Esophagus squamous epithelium (tissue), 5 donors: ENCODE data around the gene HPSE2. TPM values are rescaled to one million over a fixed set of nuclear protein-coding genes. Genes with fewer than 3 reads are reported as not detected.

Experiments used
- DNase-seq: peaks from one replicate; lab custom pipeline; 2025; lab: John Stamatoyannopoulos, UW
- H3K27ac ChIP-seq, 4 donors: fragments of 200-600 bp; sonication (generic); one replicate each; pipeline ENCODE4 v1.5.1; 2016 to 2019; ENCODE audit warnings: mild to moderate bottlenecking in 1 of 4
- H3K27me3 ChIP-seq, 4 donors: fragments of 200-600 bp; sonication (generic); 1 replicate in 3 of 4; 2 replicates in 1 of 4; pipeline versions ENCODE4 v1.5.1 to v1.6.0; 2017 to 2021; ENCODE audit warnings: antibody characterized with exemption in 1 of 4
- H3K36me3 ChIP-seq, 3 donors: fragments of 200-600 bp; sonication (generic); one replicate each; pipeline ENCODE4 v1.5.1; 2016 to 2019
- H3K4me1 ChIP-seq, 3 donors: fragments of 200-600 bp; sonication (generic); one replicate each; pipeline ENCODE4 v1.5.1; 2017 to 2019
- H3K4me3 ChIP-seq, 4 donors: fragments of 200-600 bp; sonication (generic); 1 replicate in 3 of 4; 2 replicates in 1 of 4; pipeline ENCODE4 v1.5.1; 2016 to 2019; ENCODE audit warnings: mild to moderate bottlenecking in 2 of 4, moderate library complexity in 1 of 4
- H3K9me3 ChIP-seq, 3 donors: fragments of 200-600 bp; sonication (generic); one replicate each; pipeline ENCODE4 v1.5.1; 2016 to 2019
- CTCF ChIP-seq, 6 experiments: fragments of 450-650 bp in 4 of 6; fragments of 200-600 bp in 2 of 6; sonication (generic) in 2 of 6; IDR thresholded peaks; one replicate each; pipeline ENCODE4 v1.5.1; 2016 to 2019; ENCODE audit warnings: antibody characterized with exemption in 6 of 6, mild to moderate bottlenecking in 4 of 6, moderate library complexity in 4 of 6
- POLR2A ChIP-seq, 4 donors: fragments of 450-650 bp; IDR thresholded peaks; one replicate each; pipeline ENCODE4 v1.6.1; 2017; ENCODE audit warnings: antibody characterized with exemption in 4 of 4, mild to moderate bottlenecking in 4 of 4, moderate library complexity in 3 of 4
- WGBS, 2 donors: methylation state at CpG; one replicate each; pipeline ENCODE4 v1.1.5; 2018; 5-methylcytosine and 5-hydroxymethylcytosine counted together
- intact Hi-C: fragments of 100-400 bp; cut with DNase I; formaldehyde crosslinking; loops from one replicate; pipeline ENCODE4 v1.15.0; 2022
- total RNA-seq, 4 donors: library from RNA; depleted of rRNA; stranded (reverse); fragments of >200 nt; gene quantifications; one replicate each; pipeline ENCODE4 v1.1.0, GENCODE V29; 2016
- donor health status: DM: yes; HTN: yes; CAD: no.

HPSE2 gene
- total RNA-seq, 4 donors from 2014 or later: 0.47 to 5.3 (median 2.6) TPM

- 58% methylated on average over 7 of the region's 7 CpGs for WGBS, 2 donors
Observed at GRCh38 chr10:98632456-98633150, 603.0 kb downstream of the HPSE2 start.

GRCh38 chr10:98628206-98628605 is 607.4 kb downstream of the HPSE2 start:
- no peak for DNase-seq
- TF ChIP-seq POLR2A (IDR thresholded peaks at IDR 0.05): no peak
- no peak for TF ChIP-seq CTCF (IDR thresholded peaks at IDR 0.05)
- Histone ChIP-seq H3K36me3 (no peaks in the 10 kb centered on the region), H3K9me3 (no peaks in the 10 kb centered on the region), H3K4me3 (no peak overlapping the region), H3K27me3 (no peaks in the 10 kb centered on the region), H3K27ac (no peak overlapping the region), H3K4me1 (no peaks in the 10 kb centered on the region)
- WGBS, 2 donors: 71 to 77% methylated on average over 1 of the region's 1 CpG
- intact Hi-C loops: no loop called here

More at GRCh38 chr10:98632456-98633150, 603.0 kb downstream of the HPSE2 start:
- no peaks in the 10 kb centered on the region for H3K9me3 ChIP-seq
- no peak overlapping the region for H3K27ac ChIP-seq
- no peaks in the 10 kb centered on the region for H3K36me3 ChIP-seq
- no peaks in the 10 kb centered on the region for H3K4me1 ChIP-seq
- intact Hi-C loops: no loop called here
- no peak overlapping the region for H3K4me3 ChIP-seq
- TF ChIP-seq POLR2A (IDR thresholded peaks at IDR 0.05) (no peak), CTCF (IDR thresholded peaks at IDR 0.05) (no peak)
- no peaks in the 10 kb centered on the region for H3K27me3 ChIP-seq
- DNase-seq: no peak

GRCh38 chr10:98627711-98628110 is 607.9 kb downstream of the HPSE2 start:
- TF ChIP-seq CTCF (IDR thresholded peaks at IDR 0.05) (no peak), POLR2A (IDR thresholded peaks at IDR 0.05) (no peak)
- H3K27ac ChIP-seq: no peak overlapping the region
- DNase-seq: no peak
- 73 to 77% methylated on average over 1 of the region's 1 CpG for WGBS, 2 donors
- no peak overlapping the region for H3K4me3 ChIP-seq
- H3K36me3 ChIP-seq: no peaks in the 10 kb centered on the region
- intact Hi-C loops: no loop called here
- H3K4me1 ChIP-seq: no peaks in the 10 kb centered on the region
- H3K27me3 ChIP-seq: no peaks in the 10 kb centered on the region
- H3K9me3 ChIP-seq: no peaks in the 10 kb centered on the region

GRCh38 chr10:98624963-98625362 is 610.7 kb downstream of the HPSE2 start:
- H3K27ac ChIP-seq: no peak overlapping the region
- no peak overlapping the region for H3K4me3 ChIP-seq
- H3K9me3 ChIP-seq: no peaks in the 10 kb centered on the region
- DNase-seq: no peak
- H3K27me3 ChIP-seq: no peaks in the 10 kb centered on the region
- no peaks in the 10 kb centered on the region for H3K4me1 ChIP-seq
- 32 to 47% methylated on average over 2 of the region's 2 CpGs for WGBS, 2 donors
- intact Hi-C loops: no loop called here
- H3K36me3 ChIP-seq: no peaks in the 10 kb centered on the region
- TF ChIP-seq POLR2A (IDR thresholded peaks at IDR 0.05) (no peak), CTCF (IDR thresholded peaks at IDR 0.05) (no peak)

GRCh38 chr10:98623176-98623575 is 612.5 kb downstream of the HPSE2 start:
- intact Hi-C loops: no loop called here
- H3K36me3 ChIP-seq: no peaks in the 10 kb centered on the region
- H3K27ac ChIP-seq: no peak overlapping the region
- no peaks in the 10 kb centered on the region for H3K9me3 ChIP-seq
- no peak for DNase-seq
- no peak for TF ChIP-seq CTCF (IDR thresholded peaks at IDR 0.05)
- TF ChIP-seq POLR2A (IDR thresholded peaks at IDR 0.05): no peak
- WGBS, 2 donors: 43 to 48% methylated on average over 3 of the region's 3 CpGs
- no peak overlapping the region for H3K4me3 ChIP-seq
- H3K27me3 ChIP-seq: no peaks in the 10 kb centered on the region
- no peaks in the 10 kb centered on the region for H3K4me1 ChIP-seq
